ENCODE measurements around the gene PAIP2. TPM values are rescaled to one million over a fixed set of nuclear protein-coding genes. Genes with fewer than 3 reads are reported as not detected.

PAIP2 gene
- total and polyA plus RNA-seq, 8 donors: 66.8 to 171 (median 137) TPM

GRCh38 chr5:139392324-139392677 is 50.6 kb downstream of the PAIP2 start:
- intact Hi-C loops (cut with DNase I): no loop called here
- Histone ChIP-seq H3K27me3 (peaks cover 16 to 42% of the 10 kb centered on the region in 2 donors), H3K36me3 (no peaks in the 10 kb centered on the region), H3K9me3 (no peaks in the 10 kb centered on the region), H3K27ac (no peak overlapping the region), H3K4me1 (peaks cover 15 to 54% of the 10 kb centered on the region in 2 donors), H3K4me3 (peak overlapping the region; percentile 35 to 67)
- peak; percentile 2 for ATAC-seq
- peak in 2 of 4 donors; percentile 5 to 85 for DNase-seq
- no peak for TF ChIP-seq CTCF (IDR thresholded peaks at IDR 0.05)

- TF ChIP-seq CTCF (IDR thresholded peaks at IDR 0.05): peak; percentile 29 to 69
- intact Hi-C loops (cut with DNase I): no loop called here
- Histone ChIP-seq H3K27ac (peak overlapping the region in 1 of 2 donors; percentile 13), H3K36me3 (no peaks in the 10 kb centered on the region), H3K9me3 (no peaks in the 10 kb centered on the region), H3K4me1 (peaks cover 15 to 54% of the 10 kb centered on the region in 2 donors), H3K27me3 (peaks cover 16 to 42% of the 10 kb centered on the region in 2 donors), H3K4me3 (peak overlapping the region; percentile 35 to 67)
- DNase-seq (peak; percentile 37 to 95 (median 66)), ATAC-seq (peak; percentile 68)
Observed at GRCh38 chr5:139392678-139393496, 51.2 kb downstream of the PAIP2 start.

- H3K4me1 ChIP-seq: peaks cover 15 to 47% of the 10 kb centered on the region in 2 donors
- H3K4me3 ChIP-seq: peak overlapping the region; percentile 35 to 67
- intact Hi-C loops (cut with DNase I): no loop called here
- H3K9me3 ChIP-seq: no peaks in the 10 kb centered on the region
- no peak for TF ChIP-seq CTCF (IDR thresholded peaks at IDR 0.05)
- no peaks in the 10 kb centered on the region for H3K36me3 ChIP-seq
- ATAC-seq: no peak
- peak in 1 of 4 donors; percentile 9 for DNase-seq
- peaks cover 16 to 42% of the 10 kb centered on the region in 2 donors for H3K27me3 ChIP-seq
- H3K27ac ChIP-seq: no peak overlapping the region
Observed at GRCh38 chr5:139393497-139394122, 52.0 kb downstream of the PAIP2 start.

GRCh38 chr5:139394123-139394653 is 52.5 kb downstream of the PAIP2 start:
- Histone ChIP-seq H3K27me3 (peaks cover 16 to 42% of the 10 kb centered on the region in 2 donors), H3K4me3 (peak overlapping the region; percentile 35 to 67), H3K4me1 (peaks cover 15 to 41% of the 10 kb centered on the region in 2 donors), H3K27ac (no peak overlapping the region), H3K36me3 (no peaks in the 10 kb centered on the region), H3K9me3 (no peaks in the 10 kb centered on the region)
- peak; percentile 52 for ATAC-seq
- DNase-seq: peak in 3 of 4 donors; percentile 24 to 87 (median 48)
- TF ChIP-seq CTCF (IDR thresholded peaks at IDR 0.05): peak in 1 of 2 donors; percentile 65
- intact Hi-C loops (cut with DNase I): no loop called here
